ENCODE data around the gene CGN. TPM values are rescaled to one million over a fixed set of nuclear protein-coding genes. Genes with fewer than 3 reads are reported as not detected.

Gene CGN
- polyA plus RNA-seq, 1 donor from 2014 or later: 4.4 TPM

DNA sequence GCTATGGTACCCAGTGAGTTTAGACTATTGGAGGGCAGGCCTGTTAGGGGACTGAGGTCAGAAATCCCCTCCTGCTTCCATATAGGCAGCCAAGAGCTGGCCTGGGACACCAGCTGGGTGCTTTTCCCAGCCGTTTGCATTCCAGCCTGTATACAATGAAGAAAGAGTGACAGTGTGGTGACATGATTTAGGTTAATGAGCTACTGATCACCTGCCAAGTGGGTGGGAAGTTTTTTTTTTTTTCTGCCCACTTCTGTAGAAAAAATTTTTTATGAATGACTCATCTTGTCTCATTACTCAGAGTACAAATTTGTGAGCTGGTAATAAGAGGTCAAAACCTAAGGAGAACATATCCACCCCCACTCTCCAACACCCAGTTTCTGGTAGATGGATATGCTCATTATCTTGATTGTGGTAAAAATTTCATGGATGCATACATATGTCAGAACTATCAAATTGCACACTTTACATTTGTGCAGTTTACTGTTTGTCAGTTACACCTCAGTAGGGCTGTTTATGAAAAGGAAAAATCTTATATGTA, 16.4 kb upstream of the CGN start:
- H3F3A ChIP-seq (ENCODE audit: insufficient read depth, low read length, poor library complexity, severe bottlenecking): no peaks in the 10 kb centered on the region
- no peak overlapping the region for H2AFZ ChIP-seq (ENCODE audit: low read depth, low read length)
- H3K9me2 ChIP-seq (ENCODE audit: insufficient read depth, low read length): no peaks in the 10 kb centered on the region
- TF ChIP-seq RAD21 (conservative IDR thresholded peaks at IDR 0.05) (no peak), TAF1 (IDR thresholded peaks at IDR 0.05; ENCODE audit: low read depth) (no peak), EZH2 (IDR thresholded peaks at IDR 0.05; ENCODE audit: borderline replicate concordance, insufficient read depth, low read length, poor library complexity, severe bottlenecking) (no peak), EP300 (conservative IDR thresholded peaks at IDR 0.05; ENCODE audit: poor library complexity, severe bottlenecking) (no peak), POLR2AphosphoS5 (IDR thresholded peaks at IDR 0.05) (no peak), MXI1 (conservative IDR thresholded peaks at IDR 0.05; ENCODE audit: poor library complexity, severe bottlenecking) (no peak), SMC3 (conservative IDR thresholded peaks at IDR 0.05; ENCODE audit: poor library complexity) (no peak)
- TF ChIP-seq, protein P1, sequence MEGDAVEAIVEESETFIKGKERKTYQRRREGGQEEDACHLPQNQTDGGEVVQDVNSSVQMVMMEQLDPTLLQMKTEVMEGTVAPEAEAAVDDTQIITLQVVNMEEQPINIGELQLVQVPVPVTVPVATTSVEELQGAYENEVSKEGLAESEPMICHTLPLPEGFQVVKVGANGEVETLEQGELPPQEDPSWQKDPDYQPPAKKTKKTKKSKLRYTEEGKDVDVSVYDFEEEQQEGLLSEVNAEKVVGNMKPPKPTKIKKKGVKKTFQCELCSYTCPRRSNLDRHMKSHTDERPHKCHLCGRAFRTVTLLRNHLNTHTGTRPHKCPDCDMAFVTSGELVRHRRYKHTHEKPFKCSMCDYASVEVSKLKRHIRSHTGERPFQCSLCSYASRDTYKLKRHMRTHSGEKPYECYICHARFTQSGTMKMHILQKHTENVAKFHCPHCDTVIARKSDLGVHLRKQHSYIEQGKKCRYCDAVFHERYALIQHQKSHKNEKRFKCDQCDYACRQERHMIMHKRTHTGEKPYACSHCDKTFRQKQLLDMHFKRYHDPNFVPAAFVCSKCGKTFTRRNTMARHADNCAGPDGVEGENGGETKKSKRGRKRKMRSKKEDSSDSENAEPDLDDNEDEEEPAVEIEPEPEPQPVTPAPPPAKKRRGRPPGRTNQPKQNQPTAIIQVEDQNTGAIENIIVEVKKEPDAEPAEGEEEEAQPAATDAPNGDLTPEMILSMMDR (IDR thresholded peaks at IDR 0.05; ENCODE audit: poor library complexity, severe bottlenecking): no peak
- TF ChIP-seq, protein P2, sequence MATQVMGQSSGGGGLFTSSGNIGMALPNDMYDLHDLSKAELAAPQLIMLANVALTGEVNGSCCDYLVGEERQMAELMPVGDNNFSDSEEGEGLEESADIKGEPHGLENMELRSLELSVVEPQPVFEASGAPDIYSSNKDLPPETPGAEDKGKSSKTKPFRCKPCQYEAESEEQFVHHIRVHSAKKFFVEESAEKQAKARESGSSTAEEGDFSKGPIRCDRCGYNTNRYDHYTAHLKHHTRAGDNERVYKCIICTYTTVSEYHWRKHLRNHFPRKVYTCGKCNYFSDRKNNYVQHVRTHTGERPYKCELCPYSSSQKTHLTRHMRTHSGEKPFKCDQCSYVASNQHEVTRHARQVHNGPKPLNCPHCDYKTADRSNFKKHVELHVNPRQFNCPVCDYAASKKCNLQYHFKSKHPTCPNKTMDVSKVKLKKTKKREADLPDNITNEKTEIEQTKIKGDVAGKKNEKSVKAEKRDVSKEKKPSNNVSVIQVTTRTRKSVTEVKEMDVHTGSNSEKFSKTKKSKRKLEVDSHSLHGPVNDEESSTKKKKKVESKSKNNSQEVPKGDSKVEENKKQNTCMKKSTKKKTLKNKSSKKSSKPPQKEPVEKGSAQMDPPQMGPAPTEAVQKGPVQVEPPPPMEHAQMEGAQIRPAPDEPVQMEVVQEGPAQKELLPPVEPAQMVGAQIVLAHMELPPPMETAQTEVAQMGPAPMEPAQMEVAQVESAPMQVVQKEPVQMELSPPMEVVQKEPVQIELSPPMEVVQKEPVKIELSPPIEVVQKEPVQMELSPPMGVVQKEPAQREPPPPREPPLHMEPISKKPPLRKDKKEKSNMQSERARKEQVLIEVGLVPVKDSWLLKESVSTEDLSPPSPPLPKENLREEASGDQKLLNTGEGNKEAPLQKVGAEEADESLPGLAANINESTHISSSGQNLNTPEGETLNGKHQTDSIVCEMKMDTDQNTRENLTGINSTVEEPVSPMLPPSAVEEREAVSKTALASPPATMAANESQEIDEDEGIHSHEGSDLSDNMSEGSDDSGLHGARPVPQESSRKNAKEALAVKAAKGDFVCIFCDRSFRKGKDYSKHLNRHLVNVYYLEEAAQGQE (IDR thresholded peaks at IDR 0.05; ENCODE audit: borderline replicate concordance): no peak
- H3K9me3 ChIP-seq (ENCODE audit: low read length): no peaks in the 10 kb centered on the region
- H3K4me3 ChIP-seq (ENCODE audit: low read length): no peak overlapping the region
- H3K36me3 ChIP-seq (ENCODE audit: insufficient read depth, low read length): no peaks in the 10 kb centered on the region
- H3K27ac ChIP-seq (ENCODE audit: low read length): no peak overlapping the region
- no peaks in the 10 kb centered on the region for H3K79me2 ChIP-seq (replicated peaks; ENCODE audit: insufficient read depth, low read length)
- no peaks in the 10 kb centered on the region for H3K27me3 ChIP-seq (ENCODE audit: insufficient read depth, low read depth, low read length)
- no peak overlapping the region for H3K4me2 ChIP-seq (ENCODE audit: low read length)
- no peak overlapping the region for H3K9ac ChIP-seq (ENCODE audit: low read length)
- H4K20me1 ChIP-seq (ENCODE audit: insufficient read depth): no peaks in the 10 kb centered on the region

DNA sequence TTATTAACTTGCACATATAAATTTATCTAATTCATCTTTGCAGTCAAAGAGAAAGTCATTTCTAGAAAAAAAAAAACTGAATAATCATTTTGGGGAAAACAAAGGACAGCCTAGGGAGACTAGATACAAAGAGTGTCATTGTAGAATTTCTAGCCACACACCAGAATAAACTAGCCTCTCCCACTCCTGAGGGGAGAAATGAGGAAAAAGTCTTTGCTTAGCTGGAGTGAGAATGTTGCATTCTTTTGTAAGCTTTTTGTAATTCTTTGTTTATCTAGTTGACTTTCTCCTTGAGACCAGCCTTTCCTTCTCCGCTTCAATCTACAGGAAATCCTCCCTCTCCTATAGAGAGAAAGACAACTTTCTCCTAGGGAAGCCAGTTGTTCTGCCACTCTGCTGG, 15.9 kb upstream of the CGN start:
- Histone ChIP-seq H3K4me2 (ENCODE audit: low read length) (no peak overlapping the region), H3K9ac (ENCODE audit: low read length) (no peak overlapping the region), H3F3A (ENCODE audit: insufficient read depth, low read length, poor library complexity, severe bottlenecking) (no peaks in the 10 kb centered on the region), H3K4me3 (ENCODE audit: low read length) (no peak overlapping the region), H3K27me3 (ENCODE audit: insufficient read depth, low read depth, low read length) (no peaks in the 10 kb centered on the region), H3K9me3 (ENCODE audit: low read length) (no peaks in the 10 kb centered on the region), H2AFZ (ENCODE audit: low read depth, low read length) (no peak overlapping the region), H3K36me3 (ENCODE audit: insufficient read depth, low read length) (no peaks in the 10 kb centered on the region), H3K27ac (ENCODE audit: low read length) (no peak overlapping the region), H3K79me2 (replicated peaks; ENCODE audit: insufficient read depth, low read length) (no peaks in the 10 kb centered on the region), H3K9me2 (ENCODE audit: insufficient read depth, low read length) (no peaks in the 10 kb centered on the region), H4K20me1 (ENCODE audit: insufficient read depth) (no peaks in the 10 kb centered on the region)
- TF ChIP-seq, protein P2 (IDR thresholded peaks at IDR 0.05; ENCODE audit: borderline replicate concordance): no peak
- TF ChIP-seq SMC3 (conservative IDR thresholded peaks at IDR 0.05; ENCODE audit: poor library complexity) (no peak), EZH2 (IDR thresholded peaks at IDR 0.05; ENCODE audit: borderline replicate concordance, insufficient read depth, low read length, poor library complexity, severe bottlenecking) (no peak), POLR2AphosphoS5 (IDR thresholded peaks at IDR 0.05) (no peak), EP300 (conservative IDR thresholded peaks at IDR 0.05; ENCODE audit: poor library complexity, severe bottlenecking) (no peak), TAF1 (IDR thresholded peaks at IDR 0.05; ENCODE audit: low read depth) (no peak), MXI1 (conservative IDR thresholded peaks at IDR 0.05; ENCODE audit: poor library complexity, severe bottlenecking) (no peak), RAD21 (conservative IDR thresholded peaks at IDR 0.05) (no peak)
- TF ChIP-seq, protein P1 (IDR thresholded peaks at IDR 0.05; ENCODE audit: poor library complexity, severe bottlenecking): no peak

Measured in neural cell (in vitro differentiated cells).